Adrenal gland (tissue), 12 donors: ENCODE measurements around the gene TIMP2. TPM values are rescaled to one million over a fixed set of nuclear protein-coding genes. Genes with fewer than 3 reads are reported as not detected.
"Not testable (repeated sequence)": the region's sequence is repeated elsewhere in the genome, so short reads cannot be mapped to it uniquely, and the experiment has no call there.

Experiments
- DNase-seq, 7 donors: peaks; one replicate each; pipeline ENCODE4 v3.0.0-alpha.2; 2019 to 2020
- H3K27ac ChIP-seq, 5 donors: fragments of 200-600 bp; sonication (generic) in 4 of 5; 1 replicate in 3 of 5; 2 replicates in 2 of 5; pipeline versions ENCODE4 v1.5.1 to v1.8.0; 2016 to 2020; ENCODE audit warnings: mild to moderate bottlenecking in 1 of 5
- H3K27me3 ChIP-seq: fragments of 200-600 bp; 2 replicates; pipeline ENCODE4 v1.8.0; 2021
- H3K36me3 ChIP-seq, 2 donors: fragments of 200-600 bp; replicated peaks in 1 of 2; 1 replicate in 1 of 2; 2 replicates in 1 of 2; pipeline versions ENCODE4 v1.5.1 to v1.8.0; 2018 to 2022
- H3K4me1 ChIP-seq, 2 donors: fragments of 200-600 bp; replicated peaks in 1 of 2; 1 replicate in 1 of 2; 2 replicates in 1 of 2; pipeline versions ENCODE4 v1.5.1 to v1.8.0; 2018 to 2021
- H3K4me3 ChIP-seq, 4 donors: fragments of 200-600 bp; sonication (generic) in 3 of 4; one replicate each; pipeline ENCODE4 v1.5.1; 2016 to 2018
- H3K9me3 ChIP-seq, 3 donors: fragments of 200-600 bp; sonication (generic) in 1 of 3; replicated peaks in 1 of 3; 1 replicate in 2 of 3; 2 replicates in 1 of 3; pipeline versions ENCODE4 v1.5.1 to v1.8.0; 2016 to 2021
- POLR2A ChIP-seq, 2 donors: fragments of 450-650 bp; IDR thresholded peaks; one replicate each; pipeline ENCODE4 v1.6.1; 2017; ENCODE audit warnings: antibody characterized with exemption in 2 of 2, mild to moderate bottlenecking in 2 of 2, moderate library complexity in 1 of 2
- WGBS, 4 donors: extraction: QIAGEN DNeasy Blood & Tissue Kit in 2 of 4; methylation state at CpG; one replicate each; pipeline versions ENCODE4 v1.1.5 to v1.1.7; 2013 to 2017; 5-methylcytosine and 5-hydroxymethylcytosine counted together
- intact Hi-C, 2 donors: fragments of 100-400 bp; cut with DNase I; formaldehyde crosslinking; loops; one replicate each; pipeline versions ENCODE4 v1.14.1 to v1.15.0; 2022 to 2023
- polyA plus RNA-seq, 3 donors: library from polyadenylated mRNA; stranded (reverse); fragments of 200-250 nt in 2 of 3; fragments of 350-450 nt in 1 of 3; fragmentation: Illumina TruSeq in 1 of 3; extraction: RNeasy Lipid Tissue Mini Kit (QIAGEN cat#74804) in 1 of 3; gene quantifications; one replicate each; pipeline ENCODE4 v1.2.3, GENCODE V29; 2013 to 2014
- total RNA-seq, 9 donors: library from RNA; depleted of rRNA in 4 of 9; stranded (reverse); fragments of >200 nt in 4 of 9; fragments of 120-200 nt in 1 of 9; fragmentation: NEBNext Ultra II Directional in 1 of 9; extraction: Animal tissue kit (Norgen Biotek cat#: 25700) in 1 of 9; gene quantifications; one replicate each; pipeline versions ENCODE4 v1.1.0 to v1.2.4, GENCODE V29; 2013 to 2023
- TF ChIP-seq, protein P1 (sequence below), 6 experiments: fragments of 450-650 bp in 4 of 6; fragments of 200-600 bp in 2 of 6; sonication (generic) in 1 of 6; IDR thresholded peaks; 1 replicate in 5 of 6; 2 replicates in 1 of 6; pipeline versions ENCODE4 v1.5.1 to v1.8.0; 2016 to 2021; ENCODE audit warnings: antibody characterized with exemption in 6 of 6, mild to moderate bottlenecking in 2 of 6, moderate library complexity in 1 of 6
- donor health status: healthy with polysubstance abuse.
- donor health status: Bipolar disorder and iron deficiency.
- donor health status: DM: yes; HTN: yes; CAD: no.
- donor health status: DM: no; HTN: no; CAD: no.
- donor health status: DM: no; HTN: no; CAD: no.
- donor health status: DM: yes; HTN: yes; CAD: no.

Gene TIMP2
- total and polyA plus RNA-seq, 12 donors, result 20.2 to 275 (median 176) TPM

DNA sequence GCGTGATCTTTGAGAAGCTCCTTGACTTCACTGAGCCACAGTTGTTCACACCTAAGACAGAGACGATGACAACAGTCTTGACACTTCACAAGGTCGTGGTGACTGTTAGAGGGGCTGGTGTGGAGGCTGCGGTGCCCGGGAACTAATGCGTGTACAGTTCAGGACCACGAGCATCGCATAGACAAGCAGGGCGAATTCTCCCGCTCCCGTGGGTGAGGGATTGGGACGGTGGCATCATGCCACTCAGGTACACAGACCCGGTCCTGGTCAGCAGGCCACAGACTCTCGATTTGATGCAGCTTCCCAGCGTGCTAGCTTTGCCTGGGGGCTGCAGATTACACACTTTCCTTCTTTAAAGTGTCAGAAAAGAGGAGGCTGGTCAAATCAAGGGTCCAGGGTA, 46.9 kb downstream of the TIMP2 start:
- Histone ChIP-seq H3K27me3 (no peaks in the 10 kb centered on the region), H3K9me3 (no peaks in the 10 kb centered on the region), H3K27ac (peak overlapping the region in 1 of 5 donors; percentile 92), H3K4me3 (no peak overlapping the region), H3K4me1 (peaks cover 28 to 47% of the 10 kb centered on the region in 2 donors), H3K36me3 (no peaks in the 10 kb centered on the region)
- intact Hi-C loops, result no loop called here
- TF ChIP-seq, protein P1, sequence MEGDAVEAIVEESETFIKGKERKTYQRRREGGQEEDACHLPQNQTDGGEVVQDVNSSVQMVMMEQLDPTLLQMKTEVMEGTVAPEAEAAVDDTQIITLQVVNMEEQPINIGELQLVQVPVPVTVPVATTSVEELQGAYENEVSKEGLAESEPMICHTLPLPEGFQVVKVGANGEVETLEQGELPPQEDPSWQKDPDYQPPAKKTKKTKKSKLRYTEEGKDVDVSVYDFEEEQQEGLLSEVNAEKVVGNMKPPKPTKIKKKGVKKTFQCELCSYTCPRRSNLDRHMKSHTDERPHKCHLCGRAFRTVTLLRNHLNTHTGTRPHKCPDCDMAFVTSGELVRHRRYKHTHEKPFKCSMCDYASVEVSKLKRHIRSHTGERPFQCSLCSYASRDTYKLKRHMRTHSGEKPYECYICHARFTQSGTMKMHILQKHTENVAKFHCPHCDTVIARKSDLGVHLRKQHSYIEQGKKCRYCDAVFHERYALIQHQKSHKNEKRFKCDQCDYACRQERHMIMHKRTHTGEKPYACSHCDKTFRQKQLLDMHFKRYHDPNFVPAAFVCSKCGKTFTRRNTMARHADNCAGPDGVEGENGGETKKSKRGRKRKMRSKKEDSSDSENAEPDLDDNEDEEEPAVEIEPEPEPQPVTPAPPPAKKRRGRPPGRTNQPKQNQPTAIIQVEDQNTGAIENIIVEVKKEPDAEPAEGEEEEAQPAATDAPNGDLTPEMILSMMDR (IDR thresholded peaks at IDR 0.05), result no peak
- TF ChIP-seq POLR2A (IDR thresholded peaks at IDR 0.05), result no peak
- WGBS, 4 donors, result 90 to 94% (median 92%) methylated on average over 11 to 15 of the region's 15 CpGs
- no peak for DNase-seq

DNA sequence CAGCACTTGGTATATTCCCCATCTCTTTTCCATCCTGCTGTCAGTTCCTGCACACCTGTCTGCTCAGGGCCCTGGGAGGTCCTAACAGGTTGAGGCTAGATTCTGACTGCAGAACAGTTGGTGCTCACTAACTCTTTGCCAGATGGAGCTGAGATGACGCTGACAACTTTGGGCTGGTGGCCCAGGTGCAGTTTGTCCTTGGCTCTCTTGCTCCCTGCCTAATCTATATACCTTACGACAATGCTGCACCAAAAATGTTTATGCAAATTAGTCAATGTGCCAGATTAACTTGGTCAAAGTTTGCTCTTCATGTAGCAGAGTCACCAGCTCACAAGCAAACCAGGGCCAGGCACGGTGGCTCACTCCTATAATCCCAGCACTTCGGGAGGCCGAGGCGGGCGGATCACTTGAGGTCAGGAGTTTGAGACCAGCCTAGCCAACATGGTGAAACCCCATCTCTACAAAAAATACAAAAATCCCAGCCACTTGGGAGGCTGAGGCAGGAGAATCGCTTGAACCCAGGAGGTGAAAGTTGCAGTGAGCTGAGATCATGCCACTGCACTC, 48.2 kb downstream of the TIMP2 start:
- Histone ChIP-seq H3K4me1 (peaks cover 21 to 41% of the 10 kb centered on the region in 2 donors), H3K27ac (peak overlapping the region in 1 of 5 donors; percentile 11)
- intact Hi-C loops, result not testable (repeated sequence)

DNA sequence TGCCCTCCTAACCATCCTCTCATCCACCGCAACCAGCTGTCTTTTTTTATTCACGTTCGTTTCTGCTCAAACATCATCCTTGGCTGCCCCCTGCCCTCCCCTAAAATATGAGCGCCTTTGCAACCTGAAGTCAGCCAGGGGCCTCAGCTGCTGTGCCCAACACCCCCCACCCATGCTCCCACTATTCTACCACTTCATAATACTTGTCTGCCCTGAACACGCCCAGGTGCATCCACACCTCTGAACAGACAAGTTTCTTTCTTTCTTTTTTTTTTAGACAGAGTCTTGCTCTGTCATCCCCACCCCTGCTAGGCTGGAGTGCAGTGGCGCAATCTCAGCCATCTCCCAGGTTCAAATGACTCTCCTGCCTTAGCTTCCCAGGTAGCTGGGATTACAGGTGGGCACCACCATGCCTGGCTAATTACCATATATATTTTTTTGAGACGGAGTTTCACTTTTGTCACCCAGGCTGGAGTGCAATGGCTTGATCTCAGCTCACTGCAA, 49.0 kb downstream of the TIMP2 start:
- DNase-seq, result no peak
- TF ChIP-seq POLR2A (IDR thresholded peaks at IDR 0.05), result no peak
- TF ChIP-seq, protein P1 (IDR thresholded peaks at IDR 0.05), result no peak
- Histone ChIP-seq H3K9me3 (no peaks in the 10 kb centered on the region), H3K4me3 (no peak overlapping the region), H3K36me3 (peaks cover 0 to 8% of the 10 kb centered on the region in 2 donors), H3K4me1 (peaks cover 21 to 41% of the 10 kb centered on the region in 2 donors), H3K27ac (peak overlapping the region in 3 of 5 donors; percentile 69 to 84 (median 83)), H3K27me3 (no peaks in the 10 kb centered on the region)
- 40 to 73% (median 54%) methylated on average over 7 of the region's 7 CpGs for WGBS, 4 donors
- intact Hi-C loops, result no loop called here

More for the DNA sequence above, 48.2 kb downstream of the TIMP2 start:
- not testable (repeated sequence) for DNase-seq, H3K27me3 ChIP-seq, H3K9me3 ChIP-seq, H3K4me3 ChIP-seq, H3K36me3 ChIP-seq
- 90 to 97% (median 96%) methylated on average over 8 of the region's 8 CpGs for WGBS, 4 donors

DNA sequence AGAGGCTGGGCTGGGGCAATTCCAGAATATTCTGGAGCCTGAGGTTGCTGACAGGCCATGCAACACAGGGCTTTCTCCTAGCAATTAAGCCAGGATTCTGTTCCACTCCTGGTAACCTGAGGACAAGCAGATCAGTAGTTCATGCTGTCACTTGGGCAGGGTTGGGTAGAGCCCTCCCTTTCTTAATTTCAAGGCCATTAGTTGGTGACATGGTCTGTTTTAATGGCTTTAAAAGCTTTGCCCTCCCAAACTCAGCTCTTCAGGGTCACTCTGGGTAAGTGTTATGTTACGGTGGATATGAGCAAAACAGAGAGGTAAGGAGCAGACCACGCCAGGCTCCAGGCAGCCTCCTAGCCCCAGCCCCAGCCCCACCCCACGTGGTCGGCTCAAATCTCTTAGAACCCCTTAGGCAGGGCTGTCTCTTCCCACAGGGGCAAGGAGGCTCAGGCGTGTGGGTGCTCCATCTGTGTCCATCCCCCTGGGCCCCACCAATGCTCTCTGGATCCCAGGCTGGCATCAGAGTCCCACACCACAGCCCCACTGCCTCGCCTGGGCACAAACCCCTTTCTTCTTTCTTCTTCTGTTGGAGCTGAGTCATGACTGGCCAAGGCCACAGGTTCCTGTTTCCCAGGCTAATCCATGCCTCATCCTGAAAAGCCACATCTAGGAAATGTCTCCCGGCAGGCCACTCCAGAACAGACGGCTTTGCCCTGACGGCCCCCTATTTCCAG, 49.7 kb downstream of the TIMP2 start:
- TF ChIP-seq, protein P1 (IDR thresholded peaks at IDR 0.05), result no peak
- TF ChIP-seq POLR2A (IDR thresholded peaks at IDR 0.05), result no peak
- intact Hi-C loops, result no loop called here
- Histone ChIP-seq H3K4me1 (peaks cover 21 to 38% of the 10 kb centered on the region in 2 donors), H3K9me3 (no peaks in the 10 kb centered on the region), H3K27ac (peak overlapping the region in 3 of 5 donors; percentile 69 to 84 (median 83)), H3K36me3 (peaks cover 0 to 15% of the 10 kb centered on the region in 2 donors), H3K27me3 (no peaks in the 10 kb centered on the region), H3K4me3 (no peak overlapping the region)
- WGBS, 4 donors, result 35 to 55% (median 42%) methylated on average over 5 to 9 of the region's 9 CpGs
- DNase-seq, result peak in 6 of 7 donors; percentile 42 to 72 (median 60)
